Left ventricle myocardium inferior (tissue), 1 donor: ENCODE results near the gene DEFB108B. TPM values are rescaled to one million over a fixed set of nuclear protein-coding genes. Genes with fewer than 3 reads are reported as not detected.
"Not testable (repeated sequence)": the region's sequence is repeated elsewhere in the genome, so short reads cannot be mapped to it uniquely, and the experiment has no call there.

ENCODE experiments used
- DNase-seq: peaks from one replicate; pipeline ENCODE4 v3.0.0-alpha.2; 2020
- H3K27ac ChIP-seq: fragments of 200-600 bp; replicated peaks from 2 replicates; pipeline ENCODE4 v1.8.0; 2021
- H3K27me3 ChIP-seq: fragments of 200-600 bp; 2 replicates; pipeline ENCODE4 v1.8.0; 2021; ENCODE audit warnings: low read depth
- H3K36me3 ChIP-seq: fragments of 200-600 bp; 2 replicates; pipeline ENCODE4 v1.8.0; 2021
- H3K4me1 ChIP-seq: fragments of 200-600 bp; 2 replicates; pipeline ENCODE4 v1.8.0; 2021
- H3K4me3 ChIP-seq: fragments of 200-600 bp; 2 replicates; pipeline ENCODE4 v1.8.0; 2021; ENCODE audit warnings: mild to moderate bottlenecking, moderate library complexity
- H3K9me3 ChIP-seq: fragments of 200-600 bp; replicated peaks from 2 replicates; pipeline ENCODE4 v1.8.0; 2021
- intact Hi-C: fragments of 100-400 bp; cut with micrococcal nuclease; formaldehyde crosslinking; loops from one replicate; pipeline ENCODE4 v1.11.0; 2022
- long read RNA-seq: library from polyadenylated mRNA; unstranded; transcript quantifications from one replicate; pipeline ENCODE4 v2.0.0, GENCODE V29; 2021
- total RNA-seq: library from RNA; stranded (reverse); fragmentation: NEBNext Ultra II Directional; extraction: Animal tissue kit (Norgen Biotek cat#: 25700); gene quantifications from one replicate; pipeline ENCODE4 v1.2.1, GENCODE V29; 2021
- TF ChIP-seq, protein P1 (sequence below): fragments of 200-600 bp; IDR thresholded peaks from 2 replicates; pipeline ENCODE4 v1.8.0; 2021; ENCODE audit warnings: antibody characterized with exemption, mild to moderate bottlenecking, borderline replicate concordance
- donor health status: DM: no; HTN: yes; CAD: no; lungs with severe emphysema.

Gene DEFB108B, protein sequence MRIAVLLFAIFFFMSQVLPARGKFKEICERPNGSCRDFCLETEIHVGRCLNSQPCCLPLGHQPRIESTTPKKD
- total RNA-seq, result not detected
- long read RNA-seq, result 0 reads

DNA sequence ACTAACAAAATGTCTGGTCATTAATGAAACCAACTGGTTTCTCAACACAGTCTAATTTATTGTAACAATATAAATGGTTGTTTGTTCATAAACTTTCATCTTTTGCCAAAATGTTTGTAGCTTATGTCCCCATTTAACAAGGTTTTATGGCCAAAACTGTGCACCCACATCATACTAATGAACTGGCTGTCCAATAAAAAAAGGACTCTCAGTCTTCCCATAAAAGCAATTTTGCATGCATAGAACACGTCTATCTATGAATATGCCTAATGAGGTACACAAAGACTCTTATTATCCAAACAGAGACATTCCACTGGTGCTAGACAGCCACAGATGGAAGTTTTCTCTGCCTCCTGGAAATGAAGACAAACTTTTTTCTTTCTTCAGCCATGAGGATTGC lies at the start of gene DEFB108B:
Gene DEFB108B, plus strand, starts transcription at position 390 of the 400 bp plus-strand sequence. Its CDS starts 0 bp downstream, at position 390.
- H3K27ac ChIP-seq, intact Hi-C loops, DNase-seq, H3K27me3 ChIP-seq, H3K9me3 ChIP-seq, H3K4me3 ChIP-seq, H3K4me1 ChIP-seq, H3K36me3 ChIP-seq: not testable (repeated sequence)

DNA sequence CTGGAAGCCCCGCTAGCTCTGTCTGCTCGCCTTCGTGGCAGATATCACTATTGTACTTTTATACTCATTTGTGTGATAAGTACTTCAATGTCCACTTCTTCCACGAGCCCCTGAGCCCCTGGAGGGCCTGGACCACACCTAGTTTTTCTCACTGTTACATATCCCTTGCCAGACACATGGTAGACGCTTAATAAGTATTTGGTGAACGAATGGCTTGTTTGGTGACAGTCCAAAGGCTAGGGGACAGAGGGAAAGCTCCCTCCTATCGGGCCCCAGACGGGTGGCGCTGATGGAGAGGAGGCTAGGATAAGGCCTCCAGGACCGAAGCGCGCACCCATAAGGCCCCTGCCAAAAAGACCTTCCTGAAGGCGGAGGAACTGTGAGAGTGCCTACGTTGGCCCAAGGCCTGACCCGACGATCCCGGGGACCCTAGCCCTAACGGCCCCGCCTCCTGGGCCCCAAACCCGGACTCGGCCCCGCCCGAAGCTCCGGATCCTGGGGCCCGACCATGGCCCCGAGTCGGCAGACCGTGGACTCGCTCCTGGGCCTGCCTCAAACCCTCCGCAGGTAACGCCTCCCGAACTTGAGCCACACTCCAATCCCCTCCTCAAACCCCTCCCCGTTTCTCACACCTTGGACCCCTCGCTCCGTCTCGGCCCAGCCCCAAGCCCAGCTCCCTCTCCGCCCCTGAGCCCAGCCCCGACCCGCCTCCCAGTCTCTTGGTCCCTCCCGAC lies 46.7 kb upstream of the DEFB108B start:
- Histone ChIP-seq H3K4me3 (peak overlapping the region; percentile 83), H3K4me1 (peaks cover 13% of the 10 kb centered on the region), H3K27ac (peak overlapping the region; percentile 88)
- H3K36me3 ChIP-seq, intact Hi-C loops, H3K9me3 ChIP-seq, DNase-seq, H3K27me3 ChIP-seq: not testable (repeated sequence)

DNA sequence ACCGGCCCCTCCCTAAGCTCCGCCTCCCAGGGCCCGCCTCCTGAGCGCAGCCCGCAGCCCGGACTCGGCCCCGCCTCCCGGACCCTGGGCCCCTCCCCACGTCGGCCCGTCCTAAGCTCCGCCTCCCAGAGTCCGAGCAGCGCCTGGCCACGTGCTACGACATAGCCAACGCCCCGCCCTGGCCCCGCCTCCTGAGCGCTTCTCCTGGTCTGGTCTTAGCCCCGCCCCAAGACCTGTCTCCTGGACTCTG lies 46.2 kb upstream of the DEFB108B start:
- intact Hi-C loops, H3K36me3 ChIP-seq, H3K9me3 ChIP-seq, H3K27me3 ChIP-seq: not testable (repeated sequence)
- Histone ChIP-seq H3K4me3 (peak overlapping the region; percentile 83), H3K4me1 (peaks cover 13% of the 10 kb centered on the region), H3K27ac (peak overlapping the region; percentile 88)
- peak; percentile 100 for DNase-seq

DNA sequence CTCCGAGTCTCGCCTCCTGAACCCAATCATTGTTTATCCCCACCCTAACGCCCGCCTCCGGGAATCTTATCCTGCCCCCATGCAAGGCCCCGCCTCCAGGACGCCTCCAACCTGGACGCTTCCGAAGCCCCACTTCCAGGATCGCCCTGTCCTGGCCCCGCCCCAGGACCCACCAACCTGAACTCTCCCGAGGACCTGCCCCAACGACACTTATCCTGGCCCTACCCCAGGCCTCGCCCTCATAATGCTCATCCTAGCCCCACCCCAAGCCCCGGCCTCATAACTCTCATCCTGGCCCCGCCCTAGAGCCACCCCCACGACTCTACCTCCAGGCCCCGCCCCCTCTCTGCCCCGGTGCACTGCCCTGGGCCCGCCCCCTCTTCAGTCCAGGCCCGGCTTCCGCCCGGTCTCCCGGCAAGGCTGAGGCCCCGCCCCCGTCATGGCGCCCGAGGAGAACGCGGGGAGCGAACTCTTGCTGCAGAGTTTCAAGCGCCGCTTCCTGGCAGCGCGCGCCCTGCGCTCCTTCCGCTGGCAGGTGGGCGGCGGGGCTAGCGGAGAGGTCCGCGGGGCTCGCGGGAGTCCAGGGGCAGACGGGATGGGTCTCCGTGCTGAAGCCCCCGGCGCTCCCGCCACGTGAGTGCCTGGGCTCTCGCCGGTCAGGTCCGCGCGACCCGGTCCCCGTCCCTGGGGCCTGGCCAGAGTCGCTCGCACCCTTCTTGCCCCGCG lies 45.7 kb upstream of the DEFB108B start:
- Histone ChIP-seq H3K27me3 (no peaks in the 10 kb centered on the region), H3K4me1 (peaks cover 13% of the 10 kb centered on the region), H3K27ac (peak overlapping the region; percentile 88), H3K9me3 (no peaks in the 10 kb centered on the region), H3K36me3 (no peaks in the 10 kb centered on the region), H3K4me3 (peak overlapping the region; percentile 83)
- intact Hi-C loops, result no loop called here
- peak; percentile 96 for DNase-seq
- TF ChIP-seq, protein P1, sequence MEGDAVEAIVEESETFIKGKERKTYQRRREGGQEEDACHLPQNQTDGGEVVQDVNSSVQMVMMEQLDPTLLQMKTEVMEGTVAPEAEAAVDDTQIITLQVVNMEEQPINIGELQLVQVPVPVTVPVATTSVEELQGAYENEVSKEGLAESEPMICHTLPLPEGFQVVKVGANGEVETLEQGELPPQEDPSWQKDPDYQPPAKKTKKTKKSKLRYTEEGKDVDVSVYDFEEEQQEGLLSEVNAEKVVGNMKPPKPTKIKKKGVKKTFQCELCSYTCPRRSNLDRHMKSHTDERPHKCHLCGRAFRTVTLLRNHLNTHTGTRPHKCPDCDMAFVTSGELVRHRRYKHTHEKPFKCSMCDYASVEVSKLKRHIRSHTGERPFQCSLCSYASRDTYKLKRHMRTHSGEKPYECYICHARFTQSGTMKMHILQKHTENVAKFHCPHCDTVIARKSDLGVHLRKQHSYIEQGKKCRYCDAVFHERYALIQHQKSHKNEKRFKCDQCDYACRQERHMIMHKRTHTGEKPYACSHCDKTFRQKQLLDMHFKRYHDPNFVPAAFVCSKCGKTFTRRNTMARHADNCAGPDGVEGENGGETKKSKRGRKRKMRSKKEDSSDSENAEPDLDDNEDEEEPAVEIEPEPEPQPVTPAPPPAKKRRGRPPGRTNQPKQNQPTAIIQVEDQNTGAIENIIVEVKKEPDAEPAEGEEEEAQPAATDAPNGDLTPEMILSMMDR, result no peak

DNA sequence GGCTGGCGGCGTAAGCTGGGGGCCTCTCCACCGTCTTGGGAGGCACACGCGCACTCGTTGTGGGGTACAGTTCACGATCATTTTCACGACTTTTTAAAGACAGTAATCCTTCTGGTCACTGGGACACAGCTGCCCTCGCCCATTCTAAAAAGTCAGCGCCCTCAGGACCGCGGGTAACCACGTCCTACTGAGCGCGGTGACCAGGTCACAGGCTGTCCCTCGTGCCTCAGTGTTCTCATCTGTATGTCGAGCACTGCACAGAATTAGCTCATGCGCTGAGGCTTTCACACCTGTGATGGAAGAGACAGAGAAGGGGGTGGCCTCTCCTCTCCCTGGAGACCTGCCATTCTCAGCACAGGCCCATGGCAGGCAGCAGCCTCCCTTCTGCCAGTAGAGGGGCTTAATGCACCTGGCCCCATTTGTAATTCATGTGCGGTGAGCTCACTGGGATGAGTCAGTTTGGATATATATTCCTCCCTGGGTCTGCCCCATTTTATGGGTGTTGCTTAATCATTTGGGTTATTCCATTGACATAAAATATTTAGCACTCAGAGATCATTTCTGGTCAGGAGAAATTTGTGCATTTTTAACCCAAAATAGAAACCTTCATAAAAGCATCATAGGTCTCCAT lies 45.1 kb upstream of the DEFB108B start:
- H3K36me3 ChIP-seq, DNase-seq, intact Hi-C loops, H3K27me3 ChIP-seq, H3K9me3 ChIP-seq: not testable (repeated sequence)
- peak overlapping the region; percentile 88 for H3K27ac ChIP-seq
- peak overlapping the region; percentile 83 for H3K4me3 ChIP-seq
- peaks cover 13% of the 10 kb centered on the region for H3K4me1 ChIP-seq

DNA sequence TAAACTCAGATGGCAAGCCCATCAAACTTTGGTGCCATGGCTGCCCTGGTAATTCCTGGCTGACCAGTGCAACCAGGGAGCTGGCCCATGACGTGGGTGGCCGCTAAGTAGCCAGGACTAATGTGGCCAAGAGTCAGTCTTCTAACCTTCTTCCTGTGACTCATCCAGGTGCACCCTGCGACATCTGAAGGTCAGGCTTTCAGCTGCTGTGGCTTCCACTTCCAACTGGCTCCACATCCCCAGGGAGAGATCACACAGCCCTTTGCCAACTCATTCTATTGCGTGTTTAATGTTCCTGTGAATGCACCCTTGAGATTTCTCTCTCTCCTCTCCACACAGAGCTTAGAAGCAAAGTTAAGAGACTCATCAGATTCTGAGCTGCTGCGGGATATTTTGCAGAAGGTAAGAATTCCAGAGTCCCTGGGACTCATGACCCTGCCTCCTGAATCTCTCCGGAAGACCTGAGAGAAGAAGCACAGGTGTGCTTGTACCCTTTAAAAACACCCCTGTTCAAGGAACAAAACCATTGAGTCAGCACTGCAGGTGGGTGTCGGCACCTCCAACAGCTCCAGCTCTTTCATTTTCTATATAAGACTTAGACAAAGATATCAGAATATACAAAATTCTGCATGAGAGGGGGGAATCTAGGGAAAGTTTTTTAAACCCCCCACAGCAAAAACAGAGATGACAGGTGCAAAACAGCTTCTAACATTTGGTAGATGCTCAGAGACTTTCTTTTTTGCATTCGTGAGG lies 43.4 kb upstream of the DEFB108B start:
- H3K4me3 ChIP-seq, intact Hi-C loops, DNase-seq, H3K27ac ChIP-seq, H3K36me3 ChIP-seq, H3K27me3 ChIP-seq, H3K9me3 ChIP-seq: not testable (repeated sequence)
- H3K4me1 ChIP-seq, result peaks cover 17% of the 10 kb centered on the region

DNA sequence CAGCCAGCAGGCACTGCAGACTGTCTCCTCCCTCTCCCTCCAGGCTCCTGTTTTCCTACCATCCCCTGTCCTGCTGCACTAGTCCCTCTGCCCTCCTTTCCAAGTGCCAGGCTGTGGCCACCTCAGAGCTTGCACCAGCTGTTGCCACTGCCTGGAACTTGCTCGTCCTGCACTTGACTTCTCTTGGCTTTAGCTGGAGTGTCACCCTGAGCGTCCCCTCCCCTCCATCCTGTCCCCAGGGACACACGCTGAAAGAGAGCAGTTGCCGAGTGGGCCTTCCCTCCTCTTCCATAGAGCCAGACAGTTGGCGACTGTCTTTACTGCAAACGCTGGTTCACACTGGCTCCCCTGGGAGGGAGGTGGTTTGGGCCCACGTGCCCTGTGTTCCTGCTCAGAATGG lies 41.9 kb upstream of the DEFB108B start:
- H3K4me3 ChIP-seq, intact Hi-C loops, H3K27ac ChIP-seq, H3K36me3 ChIP-seq, H3K9me3 ChIP-seq, H3K27me3 ChIP-seq, DNase-seq: not testable (repeated sequence)
- peaks cover 17% of the 10 kb centered on the region for H3K4me1 ChIP-seq

DNA sequence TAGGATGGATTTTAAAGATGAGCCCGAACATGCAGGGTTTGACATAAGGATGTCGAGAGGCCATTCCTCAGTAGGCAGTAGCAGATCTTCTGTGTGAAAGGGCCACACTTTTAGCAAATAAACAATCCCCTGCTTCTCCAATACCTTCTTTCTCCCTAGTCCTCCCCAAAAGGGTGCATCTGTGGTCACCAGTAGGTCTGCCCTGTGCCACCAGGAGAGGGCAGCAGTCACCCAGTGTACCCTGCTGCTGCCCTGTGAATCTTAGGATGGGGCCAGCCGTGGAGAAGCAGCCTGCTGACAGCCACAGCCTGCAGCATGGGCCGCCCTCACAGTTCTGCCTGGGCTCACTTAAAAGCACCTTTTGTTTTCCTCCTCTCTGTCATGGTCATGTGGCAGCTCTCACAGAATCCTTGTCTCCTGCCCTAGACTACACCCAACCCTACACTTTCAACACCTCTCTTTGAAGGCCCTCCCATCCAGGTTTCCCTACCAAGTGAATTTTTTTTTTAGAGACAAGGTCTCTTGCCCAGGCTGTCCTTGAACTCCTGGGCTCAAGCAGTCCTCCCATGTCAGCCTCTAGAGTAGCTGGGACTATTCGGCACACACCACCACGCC lies 40.3 kb upstream of the DEFB108B start:
- H3K27me3 ChIP-seq, intact Hi-C loops, H3K4me3 ChIP-seq, H3K27ac ChIP-seq, H3K36me3 ChIP-seq, H3K9me3 ChIP-seq: not testable (repeated sequence)
- TF ChIP-seq, protein P1, result peak; percentile 75
- DNase-seq, result peak; percentile 40
- peaks cover 11% of the 10 kb centered on the region for H3K4me1 ChIP-seq

DNA sequence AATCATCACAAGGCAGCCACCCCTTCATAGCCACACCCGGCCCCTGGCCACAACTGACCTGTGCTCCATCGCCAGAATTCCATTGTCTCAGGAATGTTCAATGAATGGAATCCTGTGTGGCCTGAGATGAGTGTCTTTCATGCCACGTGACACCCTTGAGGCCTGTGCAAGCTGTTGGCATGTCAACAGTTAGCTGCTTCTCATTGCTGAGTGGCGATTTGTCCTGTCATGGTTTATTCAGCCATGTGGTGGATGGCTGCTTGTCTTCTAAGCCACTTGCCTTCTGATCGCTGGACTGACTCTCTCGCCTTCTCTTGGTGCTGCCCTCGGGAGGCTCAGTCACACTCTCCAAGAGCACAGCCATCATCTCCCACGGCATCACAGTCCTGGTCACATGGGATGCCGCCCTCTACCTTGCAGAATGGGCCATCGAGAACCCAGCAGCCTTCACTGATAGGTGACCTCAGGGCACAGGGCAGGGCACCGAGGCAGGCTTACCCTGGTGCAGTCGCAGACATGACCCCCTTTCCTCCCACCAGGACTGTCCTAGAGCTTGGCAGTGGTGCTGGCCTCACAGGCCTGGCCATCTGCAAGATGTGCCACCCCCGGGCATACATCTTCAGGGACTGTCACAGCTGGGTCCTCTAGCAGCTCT lies 38.5 kb upstream of the DEFB108B start:
- H3K27me3 ChIP-seq, intact Hi-C loops, H3K9me3 ChIP-seq, H3K27ac ChIP-seq, H3K36me3 ChIP-seq, DNase-seq, H3K4me1 ChIP-seq, H3K4me3 ChIP-seq: not testable (repeated sequence)

DNA sequence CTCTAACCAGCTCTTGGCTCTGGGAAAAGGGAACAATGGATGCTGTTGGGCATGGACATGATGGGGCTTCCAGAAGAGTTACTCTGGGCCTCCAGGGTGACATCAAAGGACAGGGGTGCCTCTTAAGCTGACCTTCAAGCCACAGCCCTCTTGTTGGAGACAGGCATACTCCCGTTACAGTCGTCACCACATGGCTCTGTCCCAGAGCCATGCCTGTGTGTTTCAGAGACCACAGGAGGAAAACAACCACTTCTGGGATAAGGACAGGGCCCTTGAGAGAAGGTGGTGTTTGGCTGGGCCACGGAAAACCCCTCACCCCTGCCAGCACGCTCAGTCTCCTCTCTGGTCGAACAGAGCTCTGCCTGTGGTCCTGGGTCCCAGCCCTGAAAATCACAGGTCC lies 37.8 kb upstream of the DEFB108B start:
- H3K27ac ChIP-seq, H3K4me1 ChIP-seq, H3K36me3 ChIP-seq, intact Hi-C loops, H3K9me3 ChIP-seq, H3K4me3 ChIP-seq, H3K27me3 ChIP-seq, DNase-seq: not testable (repeated sequence)
